G401.6 (cell line): ENCODE data around the gene GALNTL6.
"Not testable (repeated sequence)": the region's sequence is repeated elsewhere in the genome, so short reads cannot be mapped to it uniquely, and the experiment has no call there.

Source experiments
- FAIRE-seq: peaks from 2 replicates; lab custom pipeline; 2012; peaks lifted over from hg19 to GRCh38; lab: Jason Lieb, UNC

Gene GALNTL6

DNA sequence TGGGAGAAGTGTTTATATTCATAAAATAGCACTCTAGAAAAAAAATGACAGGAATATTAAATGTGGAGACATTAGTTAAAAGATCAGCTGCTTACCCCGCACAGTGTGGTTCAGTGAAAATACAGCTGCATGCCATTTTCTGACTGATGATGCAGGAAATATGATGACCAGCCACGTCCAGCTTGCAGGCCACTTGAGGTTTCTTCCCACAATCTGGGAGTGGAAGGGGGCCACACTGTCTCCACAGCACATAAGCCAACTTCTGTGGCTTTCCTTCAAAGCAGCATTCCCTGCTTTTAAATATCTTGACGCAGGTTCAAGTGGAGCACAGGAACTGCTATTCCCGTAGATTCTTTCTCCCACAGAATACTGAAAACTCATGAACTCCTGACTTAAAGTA, 1182.0 kb downstream of the GALNTL6 start:
- FAIRE-seq, result no peak

DNA sequence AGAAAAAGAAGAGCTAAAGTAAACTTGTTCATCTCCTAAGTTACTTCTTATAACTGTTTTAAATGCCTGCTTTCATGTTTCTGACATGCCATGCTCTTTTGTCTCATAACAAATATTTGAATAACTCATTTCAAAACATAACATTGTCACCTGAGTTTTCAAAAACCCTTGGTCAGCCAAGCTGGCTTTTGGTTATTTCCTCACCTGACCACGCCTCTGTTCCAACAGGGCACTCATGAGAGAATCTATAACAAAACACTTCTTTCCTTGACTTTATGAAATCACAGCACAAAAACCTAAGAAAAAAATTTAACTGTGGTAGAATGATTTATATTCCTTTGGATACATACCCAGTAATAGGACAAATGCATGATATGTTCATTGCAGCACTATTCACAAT, 1182.5 kb downstream of the GALNTL6 start:
- FAIRE-seq, result no peak

- FAIRE-seq, result no peak
These were observed 1183.5 kb downstream of the GALNTL6 start for GRCh38 chr4:172996571-172997216.

DNA sequence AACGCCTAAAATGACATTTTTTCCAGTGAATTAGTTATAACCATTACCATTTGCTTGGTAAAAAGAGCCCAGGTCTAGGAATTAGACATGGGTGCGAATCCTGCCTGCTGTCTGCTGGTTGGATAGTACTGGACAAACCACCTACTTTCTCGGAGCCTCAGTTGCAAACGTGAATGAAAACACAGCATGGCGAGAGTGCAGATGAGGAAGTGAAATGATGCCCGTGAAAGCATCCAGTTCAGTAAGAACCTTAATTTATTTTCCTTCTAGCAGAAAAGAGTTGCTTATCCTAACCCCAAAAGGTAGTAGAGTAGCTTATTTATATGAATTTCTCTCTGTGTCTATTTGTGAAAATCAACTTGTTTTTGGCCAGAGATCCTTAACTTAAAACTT, 1184.0 kb downstream of the GALNTL6 start:
- no peak for FAIRE-seq

GRCh38 chr4:172997856-172998255, 1184.7 kb downstream of the GALNTL6 start:
- FAIRE-seq, result no peak

DNA sequence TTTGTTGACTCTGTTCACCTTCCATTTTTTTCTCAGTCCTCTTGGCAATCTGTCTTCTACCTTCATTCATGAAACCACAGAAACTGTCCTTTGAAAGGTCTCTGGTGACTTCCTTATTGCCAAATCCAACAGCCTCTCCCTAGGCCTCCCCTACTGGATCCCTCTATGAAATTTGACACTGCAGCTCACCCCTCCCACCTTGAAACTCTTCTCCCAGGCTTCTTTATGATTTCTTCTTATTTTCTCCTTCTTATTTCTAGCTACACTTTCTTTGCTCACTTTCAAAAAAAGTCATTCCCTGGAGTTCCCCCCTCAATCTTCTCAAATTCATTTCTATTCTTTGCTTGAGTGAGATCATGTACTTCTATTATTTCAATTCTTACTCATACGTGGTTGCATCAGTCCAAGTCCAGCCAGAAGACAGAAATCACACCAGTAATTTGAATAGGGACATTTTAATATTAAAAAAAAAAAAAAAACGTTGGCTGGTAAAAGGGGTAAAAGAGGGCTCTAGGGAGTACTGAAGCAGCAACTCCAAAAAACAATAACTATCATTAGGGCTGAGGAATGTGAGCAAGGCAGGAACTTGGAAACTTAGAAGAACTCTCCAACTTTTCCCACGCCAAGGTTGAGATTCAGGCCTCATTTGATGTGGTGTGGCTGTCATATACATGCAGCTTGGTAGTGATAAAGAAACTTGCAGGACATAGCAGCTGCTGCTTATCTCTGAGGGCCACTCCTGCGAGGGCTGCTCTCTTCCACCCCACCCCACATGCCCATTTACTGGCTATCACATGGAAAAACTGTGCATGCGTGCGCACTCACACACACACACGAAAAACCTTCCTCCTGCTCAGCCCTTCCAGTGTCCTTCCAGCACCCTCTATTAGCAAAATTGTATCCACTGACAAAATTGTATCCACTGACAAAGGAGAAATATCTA, 1185.6 kb downstream of the GALNTL6 start:
- no peak for FAIRE-seq

- no peak for FAIRE-seq
These were observed 1188.4 kb downstream of the GALNTL6 start for GRCh38 chr4:173001571-173001970.

GRCh38 chr4:173002830-173003561, 1189.8 kb downstream of the GALNTL6 start:
- no peak for FAIRE-seq

- no peak for FAIRE-seq
These were observed 1192.9 kb downstream of the GALNTL6 start for GRCh38 chr4:173005912-173006633.

DNA sequence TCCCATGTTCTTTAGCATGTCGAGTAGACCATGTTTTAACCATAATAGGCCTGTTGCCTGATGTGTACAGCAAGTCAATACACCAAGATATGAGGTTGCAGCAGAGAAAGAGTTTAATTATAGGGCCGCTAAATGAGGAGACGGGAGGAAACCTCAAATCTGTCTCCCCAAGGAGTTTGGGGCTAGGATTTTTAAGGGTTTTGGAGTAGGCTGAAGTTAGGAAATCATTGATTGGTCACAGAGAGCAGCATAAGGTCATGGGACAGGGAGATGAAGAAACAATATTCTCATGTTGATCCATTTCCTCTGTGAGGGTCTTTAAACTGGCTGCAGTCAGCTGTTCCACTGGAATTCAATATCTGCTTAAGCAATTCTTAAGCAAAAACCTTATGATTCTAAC, 1195.2 kb downstream of the GALNTL6 start:
- no peak for FAIRE-seq

DNA sequence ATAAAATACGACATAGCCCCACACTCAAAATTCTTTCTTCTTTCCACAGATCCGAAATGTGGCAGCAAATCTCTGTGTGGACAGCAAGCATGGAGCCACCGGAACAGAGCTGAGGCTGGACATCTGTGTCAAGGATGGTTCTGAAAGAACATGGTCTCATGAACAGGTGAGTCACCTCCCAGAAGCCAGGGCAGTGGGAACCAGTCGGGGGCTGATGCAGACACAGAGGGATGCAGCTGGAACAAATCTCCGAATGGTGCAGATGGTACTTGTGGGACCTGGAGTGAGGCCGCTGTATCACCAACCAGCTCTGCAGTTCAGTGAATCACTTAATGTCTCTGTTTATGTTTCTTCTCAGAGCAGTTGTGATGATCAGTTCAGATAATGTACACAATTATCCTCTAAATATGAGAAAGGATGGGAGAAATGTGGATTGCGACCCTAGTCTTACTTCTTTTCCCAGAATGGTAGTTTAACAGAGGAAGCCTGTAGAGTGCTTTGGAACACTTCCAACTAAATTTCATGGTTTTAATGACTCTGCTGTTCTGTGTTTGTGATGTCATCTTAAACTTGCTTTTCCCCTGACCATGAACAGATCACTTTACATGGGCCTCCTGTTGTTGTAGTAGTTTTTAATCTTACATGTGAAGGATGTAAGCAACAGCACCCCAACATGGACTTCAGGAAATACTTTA, 1196.1 kb downstream of the GALNTL6 start:
- no peak for FAIRE-seq

DNA sequence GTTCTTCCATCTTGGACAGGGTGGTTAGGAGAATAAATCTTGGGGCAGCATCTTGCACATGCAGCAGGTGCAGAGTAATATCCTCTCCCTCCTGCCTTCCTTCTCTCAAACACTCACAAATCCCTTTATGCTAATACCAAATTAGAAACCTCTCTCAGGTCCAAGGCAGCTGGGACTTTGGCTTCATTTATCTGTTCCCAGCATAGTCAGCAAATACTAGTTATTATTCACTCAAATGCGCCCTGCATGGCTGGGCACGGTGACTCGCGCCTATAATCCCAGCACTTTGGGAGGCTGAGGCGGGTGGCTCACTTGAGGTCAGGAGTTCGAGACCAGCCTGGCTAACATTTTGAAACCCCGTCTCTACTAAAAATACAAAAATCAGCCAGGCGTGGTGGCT, 1199.4 kb downstream of the GALNTL6 start:
- no peak for FAIRE-seq

DNA sequence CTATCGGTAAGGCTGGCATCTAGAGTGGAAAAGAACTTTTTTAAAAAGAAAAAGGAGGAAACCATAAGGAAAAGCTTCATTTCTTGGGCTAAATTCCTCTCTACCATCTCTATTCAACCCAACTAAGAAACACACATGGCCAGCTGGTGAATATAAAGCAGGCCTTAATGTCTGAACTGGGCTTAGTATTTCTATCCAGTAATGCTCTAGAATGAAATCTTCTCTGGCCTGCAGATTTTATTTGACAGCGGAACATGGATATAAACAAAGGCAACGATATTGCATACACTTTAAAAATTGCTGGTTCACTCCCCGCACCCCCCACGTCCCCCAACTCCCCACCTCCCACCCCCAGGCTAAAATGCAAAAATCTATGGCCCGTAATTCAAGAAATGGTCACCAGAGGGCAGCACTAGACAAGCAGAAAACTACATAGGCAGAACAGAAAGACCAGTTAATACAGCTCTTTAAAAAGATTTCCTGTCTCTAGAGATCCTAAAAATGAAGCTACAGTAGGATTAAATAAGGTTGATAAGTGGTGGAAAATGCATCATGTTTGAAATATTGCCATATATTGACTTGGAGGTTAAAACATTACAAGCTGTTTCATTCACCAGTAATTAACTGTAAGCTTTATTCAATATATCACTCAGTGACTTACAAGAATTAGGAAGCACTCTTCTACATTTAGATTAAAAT, 1200.2 kb downstream of the GALNTL6 start:
- FAIRE-seq, result peak; percentile 15

DNA sequence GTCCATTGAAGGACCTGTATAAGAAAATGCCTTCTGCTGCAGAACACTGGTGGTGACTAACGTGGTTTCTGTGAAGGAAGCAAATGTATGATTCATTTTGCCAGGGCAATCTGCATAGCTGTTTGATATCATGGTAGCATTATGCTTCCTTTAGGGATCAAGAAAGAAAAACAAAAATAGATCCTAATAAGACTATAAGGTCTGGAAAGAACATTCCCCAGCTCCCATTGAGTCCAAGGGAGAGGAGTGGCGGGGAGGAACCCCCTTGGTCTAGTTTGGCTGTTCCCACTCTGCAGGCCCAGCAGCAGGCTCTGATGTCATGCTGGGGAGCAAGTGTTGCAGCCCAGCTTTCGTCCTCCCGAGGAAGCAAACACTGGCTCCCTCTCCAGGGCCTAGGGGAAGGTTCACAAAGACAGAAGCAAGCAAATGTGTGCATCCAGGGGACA, 1200.9 kb downstream of the GALNTL6 start:
- FAIRE-seq, result no peak

GRCh38 chr4:173014836-173015235, 1201.6 kb downstream of the GALNTL6 start:
- FAIRE-seq, result no peak

DNA sequence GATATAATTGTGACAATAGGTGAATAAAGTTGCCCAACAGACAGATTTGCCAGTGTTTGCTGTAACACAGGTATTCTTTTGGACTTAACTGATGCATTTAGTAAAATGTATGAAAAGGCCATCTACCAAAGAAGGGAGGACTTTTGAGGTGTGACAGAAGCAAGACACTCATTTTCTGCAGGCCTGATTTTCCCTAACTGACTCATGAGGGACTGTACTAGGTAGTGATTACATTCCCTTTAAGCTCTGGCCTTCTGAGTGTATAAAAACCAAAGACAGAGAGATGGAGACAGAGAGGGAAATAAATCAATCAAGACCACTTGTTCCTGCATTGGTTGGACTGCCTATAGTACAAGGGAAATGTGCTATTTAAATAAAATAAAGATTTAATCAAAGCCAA, 1204.6 kb downstream of the GALNTL6 start:
- no peak for FAIRE-seq

DNA sequence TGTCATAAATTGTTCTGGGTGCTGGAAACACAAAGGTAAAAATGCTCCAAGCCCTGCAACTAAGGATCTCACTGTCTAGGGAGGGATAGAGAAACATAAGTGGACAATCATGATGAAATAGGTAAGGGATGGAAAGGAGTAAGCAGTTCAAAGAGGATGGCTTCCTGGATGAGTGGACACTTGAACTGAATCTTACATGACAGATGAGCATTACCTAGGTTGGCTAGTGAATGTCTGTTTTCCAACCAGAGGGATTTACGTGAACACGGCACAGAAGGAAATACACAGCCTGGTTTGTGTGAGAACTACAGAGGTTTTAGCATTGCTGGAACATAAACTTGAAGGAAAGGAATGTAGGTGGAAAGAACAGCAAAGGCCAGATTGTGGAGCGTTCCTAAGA, 1205.2 kb downstream of the GALNTL6 start:
- FAIRE-seq, result no peak

DNA sequence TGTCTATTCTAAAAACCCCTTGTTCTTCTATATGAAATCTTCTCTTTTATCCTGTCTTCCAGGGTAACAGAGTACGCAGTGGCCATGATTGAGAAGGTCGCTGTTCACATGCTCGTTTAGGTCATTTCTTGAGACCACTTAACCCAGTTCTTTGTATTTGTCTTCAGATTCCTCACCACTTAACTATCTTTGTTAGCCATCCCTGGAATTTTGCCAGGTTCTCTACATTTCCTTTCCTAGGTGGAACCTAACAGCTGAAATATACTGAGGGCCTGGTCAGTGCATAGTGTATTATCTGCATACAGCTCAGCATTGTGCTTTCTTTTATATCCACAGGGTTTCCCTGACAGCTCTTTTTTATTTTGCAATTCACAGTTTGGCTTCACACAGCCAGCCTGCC, 1206.5 kb downstream of the GALNTL6 start:
- FAIRE-seq, result no peak

- not testable (repeated sequence) for FAIRE-seq
These were observed 1208.8 kb downstream of the GALNTL6 start for GRCh38 chr4:173021746-173022573.

DNA sequence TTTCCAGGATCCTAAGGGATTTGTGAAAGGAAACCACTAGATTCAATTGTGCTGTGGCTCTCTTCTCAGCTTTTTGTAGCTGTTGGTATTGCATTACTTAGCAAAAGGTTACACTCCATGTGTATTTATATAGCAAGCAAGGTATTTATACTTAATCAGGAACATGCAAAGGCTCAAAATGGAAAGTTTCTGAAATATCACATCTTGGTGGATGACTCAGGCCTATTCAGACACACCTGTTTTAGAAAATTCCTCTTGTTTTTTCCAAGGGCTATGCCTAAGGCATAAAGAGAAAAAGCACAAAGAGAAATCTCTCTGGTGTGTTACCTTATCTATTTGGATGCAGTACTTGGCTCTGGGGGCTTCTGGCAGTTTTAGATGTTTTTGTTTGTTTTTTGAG, 1211.0 kb downstream of the GALNTL6 start:
- no peak for FAIRE-seq
